Spleen (tissue), 7 donors: ENCODE data around the gene NECTIN1.

Experiments
- CTCF ChIP-seq, 11 experiments: fragments of 200-600 bp in 7 of 11; fragments of 450-650 bp in 4 of 11; sonication (generic) in 4 of 11; IDR thresholded peaks in 8 of 11; conservative IDR thresholded peaks in 3 of 11; 1 replicate in 7 of 11; 2 replicates in 4 of 11; pipeline versions ENCODE4 v1.4.0 to v1.8.0; 2016 to 2021; ENCODE audit warnings: antibody characterized with exemption in 11 of 11, inconsistent platforms in 4 of 11, mild to moderate bottlenecking in 1 of 11
- POLR2A ChIP-seq, 3 donors: fragments of 450-650 bp; IDR thresholded peaks; one replicate each; pipeline ENCODE4 v1.5.1; 2017; ENCODE audit warnings: antibody characterized with exemption in 3 of 3, mild to moderate bottlenecking in 1 of 3
- donor health status: DM: no; HTN: no; CAD: no; lungs with moderate emphysema.
- donor health status: DM: no; HTN: no; CAD: no.
- donor health status: DM: no; HTN: no; CAD: no.

GRCh38 chr11:119680541-119681360 is 48.2 kb downstream of the NECTIN1 start:
- no peak for TF ChIP-seq POLR2A (IDR thresholded peaks at IDR 0.05)
- TF ChIP-seq CTCF (IDR thresholded peaks at IDR 0.05 in 8 of 11, conservative IDR thresholded peaks at IDR 0.05 in 3 of 11): no peak
